Activated CD4-positive, alpha-beta T cell treated with anti-CD3 and anti-CD28 coated beads, Interleukin-2, amount 10 ng/mL, durations not matched to agents 24 days and 14 days (primary cell): ENCODE results near the gene ITGB3BP. TPM values are rescaled to one million over a fixed set of nuclear protein-coding genes. Genes with fewer than 3 reads are reported as not detected.
"Not testable (repeated sequence)": the region's sequence is repeated elsewhere in the genome, so short reads cannot be mapped to it uniquely, and the experiment has no call there.

Source experiments
- DNase-seq: peaks from one replicate; pipeline ENCODE4 v3.0.0; 2022
- H3K27ac Mint-ChIP-seq: one replicate; pipeline ENCODE4 v1.8.0; 2022; ENCODE audit warnings: mild to moderate bottlenecking, mixed read lengths
- H3K27me3 Mint-ChIP-seq: one replicate; pipeline ENCODE4 v1.8.0; 2022; ENCODE audit warnings: mixed read lengths
- H3K36me3 Mint-ChIP-seq: one replicate; pipeline ENCODE4 v1.8.0; 2022; ENCODE audit warnings: low read depth, mild to moderate bottlenecking, mixed read lengths
- H3K4me1 Mint-ChIP-seq: one replicate; pipeline ENCODE4 v1.8.0; 2021; ENCODE audit warnings: mixed read lengths
- H3K4me3 Mint-ChIP-seq: one replicate; pipeline ENCODE4 v1.8.0; 2022; ENCODE audit warnings: mild to moderate bottlenecking, moderate library complexity, mixed read lengths
- H3K9me3 Mint-ChIP-seq: one replicate; pipeline ENCODE4 v1.8.0; 2021; ENCODE audit warnings: mixed read lengths
- intact Hi-C: fragments of 100-400 bp; cut with micrococcal nuclease; formaldehyde crosslinking; loops from one replicate; pipeline ENCODE4 v1.15.1; 2023
- total RNA-seq: library from RNA; stranded (reverse); gene quantifications from 2 replicates; pipeline ENCODE4 v1.2.3, GENCODE V29; 2022

ITGB3BP gene
- total RNA-seq, 1 donor from 2014 or later, result 53.4 TPM

DNA sequence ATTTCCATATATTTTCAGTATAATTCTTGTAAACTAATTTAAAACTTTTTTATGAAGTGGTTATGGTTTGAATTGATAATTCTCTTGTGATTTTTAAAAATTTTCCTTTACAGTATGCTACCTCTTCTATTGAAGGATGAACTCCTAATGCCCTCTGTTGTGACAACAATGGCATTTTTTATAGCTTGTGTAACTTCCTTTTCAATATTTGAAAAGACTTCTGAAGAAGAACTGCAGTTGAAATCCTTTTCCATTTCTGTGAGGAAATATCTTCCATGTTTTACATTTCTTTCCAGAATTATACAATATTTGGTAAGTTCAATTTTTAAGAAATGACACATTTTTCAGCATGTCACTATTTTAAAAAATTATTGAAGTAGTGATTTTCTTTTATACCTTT lies 94.2 kb downstream of the ITGB3BP start:
- Mint-ChIP-seq H3K4me1 (no peaks in the 10 kb centered on the region), H3K27me3 (no peaks in the 10 kb centered on the region), H3K9me3 (peaks cover 6% of the 10 kb centered on the region), H3K36me3 (peaks cover 21% of the 10 kb centered on the region), H3K4me3 (no peak overlapping the region), H3K27ac (no peak overlapping the region)
- intact Hi-C loops, result loop anchor here (2.0 kb wide), 1 partner anchor 18 kb away; no protein-coding TSS in a partner anchor
- DNase-seq, result no peak

- no peak overlapping the region for H3K4me3 Mint-ChIP-seq
- no peak overlapping the region for H3K27ac Mint-ChIP-seq
- H3K36me3 Mint-ChIP-seq, result peaks cover 20% of the 10 kb centered on the region
- intact Hi-C loops, result no loop called here
- no peaks in the 10 kb centered on the region for H3K27me3 Mint-ChIP-seq
- no peaks in the 10 kb centered on the region for H3K4me1 Mint-ChIP-seq
- no peak for DNase-seq
- no peaks in the 10 kb centered on the region for H3K9me3 Mint-ChIP-seq
These were observed 99.4 kb downstream of the ITGB3BP start for GRCh38 chr1:63423649-63424048.

DNA sequence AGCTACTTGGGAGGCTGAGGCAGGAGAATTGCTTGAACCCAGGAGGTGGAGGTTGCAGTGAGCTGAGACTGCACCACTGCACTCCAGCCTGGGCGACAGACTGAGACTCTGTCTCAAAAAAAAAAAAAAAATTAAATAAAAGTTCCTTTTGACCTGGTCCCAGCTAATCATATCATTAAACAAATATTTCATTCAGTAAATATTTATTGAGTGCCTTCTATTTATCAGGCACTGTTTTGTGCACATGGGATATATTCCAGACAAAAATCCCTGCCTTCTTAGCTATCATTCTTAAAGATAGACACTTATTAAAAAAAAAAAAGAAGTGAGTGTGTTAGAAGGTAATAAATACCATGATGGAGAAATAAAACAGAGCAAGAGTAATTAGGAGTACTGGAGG lies 102.3 kb downstream of the ITGB3BP start:
- H3K27me3 Mint-ChIP-seq, H3K4me1 Mint-ChIP-seq, H3K4me3 Mint-ChIP-seq, intact Hi-C loops, H3K27ac Mint-ChIP-seq, H3K9me3 Mint-ChIP-seq, DNase-seq: not testable (repeated sequence)
- peaks cover 18% of the 10 kb centered on the region for H3K36me3 Mint-ChIP-seq

DNA sequence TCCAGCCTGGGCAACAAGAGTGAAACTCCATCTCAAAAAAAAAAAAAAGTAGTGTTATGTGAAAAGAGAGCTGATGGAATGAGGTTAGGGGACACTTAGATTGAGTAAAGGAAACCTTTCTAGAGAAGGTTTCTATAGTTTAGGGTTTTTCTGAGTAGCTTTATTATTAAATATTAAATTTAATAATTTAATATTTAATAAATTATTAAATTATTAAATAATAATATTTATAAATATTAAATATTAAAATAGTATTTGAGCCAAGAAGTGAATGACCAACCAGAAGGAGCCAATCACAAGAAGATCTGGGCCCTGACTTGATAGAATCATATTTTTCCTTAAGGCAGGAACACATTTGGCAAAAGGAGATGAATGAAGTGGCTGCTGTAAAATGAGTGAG lies 104.9 kb downstream of the ITGB3BP start:
- H3K4me1 Mint-ChIP-seq, result no peaks in the 10 kb centered on the region
- H3K27ac Mint-ChIP-seq, result no peak overlapping the region
- H3K27me3 Mint-ChIP-seq, result no peaks in the 10 kb centered on the region
- H3K36me3 Mint-ChIP-seq, result peaks cover 21% of the 10 kb centered on the region
- no peak for DNase-seq
- intact Hi-C loops, result no loop called here
- no peak overlapping the region for H3K4me3 Mint-ChIP-seq
- no peaks in the 10 kb centered on the region for H3K9me3 Mint-ChIP-seq

- H3K27ac Mint-ChIP-seq, result no peak overlapping the region
- DNase-seq, result peak; percentile 40
- no peaks in the 10 kb centered on the region for H3K4me1 Mint-ChIP-seq
- no peaks in the 10 kb centered on the region for H3K27me3 Mint-ChIP-seq
- H3K36me3 Mint-ChIP-seq, result peaks cover 18% of the 10 kb centered on the region
- H3K4me3 Mint-ChIP-seq, result no peak overlapping the region
- H3K9me3 Mint-ChIP-seq, result no peaks in the 10 kb centered on the region
- intact Hi-C loops, result no loop called here
These were observed 108.2 kb downstream of the ITGB3BP start for GRCh38 chr1:63414691-63415365.

DNA sequence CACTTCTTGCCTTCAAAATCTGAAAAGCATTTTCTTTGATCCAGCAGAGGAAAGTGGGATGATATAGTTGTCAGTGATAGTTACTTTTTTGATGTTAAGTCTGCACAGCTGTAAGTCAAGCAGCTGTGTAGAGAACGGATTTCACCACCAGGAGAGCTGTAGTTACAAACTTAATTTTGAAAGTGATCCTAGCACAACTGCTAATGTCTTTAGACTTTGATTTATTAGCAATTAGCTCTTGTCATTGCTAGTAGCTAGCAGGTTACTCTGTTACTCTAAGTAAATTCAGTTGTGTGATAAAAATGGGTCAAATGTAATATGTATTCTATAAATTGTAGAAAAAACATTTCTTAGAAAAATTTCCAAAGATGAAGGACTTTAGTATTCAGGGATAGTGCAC lies 109.6 kb downstream of the ITGB3BP start:
- Mint-ChIP-seq H3K27ac (no peak overlapping the region), H3K27me3 (no peaks in the 10 kb centered on the region), H3K36me3 (peaks cover 14% of the 10 kb centered on the region), H3K4me1 (no peaks in the 10 kb centered on the region), H3K4me3 (no peak overlapping the region), H3K9me3 (no peaks in the 10 kb centered on the region)
- no peak for DNase-seq
- intact Hi-C loops, result no loop called here

- Mint-ChIP-seq H3K9me3 (no peaks in the 10 kb centered on the region), H3K27ac (no peak overlapping the region), H3K4me3 (no peak overlapping the region), H3K36me3 (peaks cover 19% of the 10 kb centered on the region), H3K4me1 (no peaks in the 10 kb centered on the region), H3K27me3 (no peaks in the 10 kb centered on the region)
- intact Hi-C loops, result loop anchor here (2.0 kb wide), 1 partner anchor 18 kb away; no protein-coding TSS in a partner anchor
- DNase-seq, result no peak
These were observed 112.0 kb downstream of the ITGB3BP start for GRCh38 chr1:63411066-63411465.

GRCh38 chr1:63408331-63408730 lies 114.7 kb downstream of the ITGB3BP start:
- H3K4me1 Mint-ChIP-seq, result no peaks in the 10 kb centered on the region
- intact Hi-C loops, result no loop called here
- no peaks in the 10 kb centered on the region for H3K27me3 Mint-ChIP-seq
- DNase-seq, result no peak
- no peak overlapping the region for H3K27ac Mint-ChIP-seq
- H3K9me3 Mint-ChIP-seq, result no peaks in the 10 kb centered on the region
- peaks cover 27% of the 10 kb centered on the region for H3K36me3 Mint-ChIP-seq
- no peak overlapping the region for H3K4me3 Mint-ChIP-seq

GRCh38 chr1:63407002-63407401 lies 116.0 kb downstream of the ITGB3BP start:
- Mint-ChIP-seq H3K4me1 (no peaks in the 10 kb centered on the region), H3K9me3 (no peaks in the 10 kb centered on the region), H3K27ac (no peak overlapping the region), H3K27me3 (no peaks in the 10 kb centered on the region), H3K4me3 (no peak overlapping the region), H3K36me3 (peaks cover 25% of the 10 kb centered on the region)
- intact Hi-C loops, result no loop called here
- DNase-seq, result no peak

DNA sequence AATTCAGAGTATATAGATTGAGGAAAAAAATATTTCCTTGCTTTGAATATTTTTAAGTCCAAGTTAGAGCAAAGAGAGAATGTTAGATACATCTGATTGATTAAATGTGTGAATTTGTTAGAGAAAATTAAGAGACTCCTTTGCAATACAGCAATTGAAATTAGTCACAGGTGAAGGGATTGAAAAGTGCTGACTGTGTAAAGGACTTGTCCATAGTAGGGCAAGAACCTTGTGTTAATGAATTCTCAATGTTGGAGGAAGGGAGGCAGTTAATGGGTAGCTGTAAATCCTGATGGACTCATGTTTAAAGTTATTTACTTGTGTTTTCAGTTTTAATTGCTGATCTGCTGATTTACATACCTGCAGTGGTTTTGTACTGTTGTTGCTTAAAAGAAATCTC lies 117.0 kb downstream of the ITGB3BP start:
- no peak overlapping the region for H3K27ac Mint-ChIP-seq
- DNase-seq, result no peak
- no peaks in the 10 kb centered on the region for H3K4me1 Mint-ChIP-seq
- peaks cover 20% of the 10 kb centered on the region for H3K36me3 Mint-ChIP-seq
- no peaks in the 10 kb centered on the region for H3K9me3 Mint-ChIP-seq
- intact Hi-C loops, result no loop called here
- H3K4me3 Mint-ChIP-seq, result no peak overlapping the region
- no peaks in the 10 kb centered on the region for H3K27me3 Mint-ChIP-seq

DNA sequence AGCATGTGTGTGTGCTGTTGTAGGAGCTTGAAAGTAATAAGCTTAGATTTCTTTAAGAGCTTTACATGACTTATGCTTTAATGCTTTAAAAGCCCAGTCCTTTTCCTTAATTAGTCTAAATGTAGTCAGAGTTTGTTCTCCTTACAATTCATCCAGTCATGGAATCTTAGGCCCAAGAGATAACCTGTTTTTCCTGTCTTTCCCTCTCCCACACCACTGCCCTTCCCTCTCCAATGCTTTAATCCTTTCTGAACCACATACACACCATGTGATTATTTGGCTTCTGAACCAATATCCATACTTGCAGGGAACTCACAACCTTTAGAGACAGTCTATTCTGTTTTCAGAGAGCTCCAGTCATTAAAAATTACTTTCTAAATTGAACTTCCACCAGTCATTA lies 118.0 kb downstream of the ITGB3BP start:
- Mint-ChIP-seq H3K4me3 (no peak overlapping the region), H3K4me1 (no peaks in the 10 kb centered on the region), H3K27ac (no peak overlapping the region), H3K27me3 (no peaks in the 10 kb centered on the region), H3K9me3 (no peaks in the 10 kb centered on the region), H3K36me3 (peaks cover 20% of the 10 kb centered on the region)
- intact Hi-C loops, result no loop called here
- no peak for DNase-seq

- intact Hi-C loops, result no loop called here
- DNase-seq, result no peak
- Mint-ChIP-seq H3K36me3 (peaks cover 26% of the 10 kb centered on the region), H3K4me1 (no peaks in the 10 kb centered on the region), H3K4me3 (no peak overlapping the region), H3K27me3 (no peaks in the 10 kb centered on the region), H3K9me3 (no peaks in the 10 kb centered on the region), H3K27ac (no peak overlapping the region)
These were observed 119.6 kb downstream of the ITGB3BP start for GRCh38 chr1:63403386-63403785.

DNA sequence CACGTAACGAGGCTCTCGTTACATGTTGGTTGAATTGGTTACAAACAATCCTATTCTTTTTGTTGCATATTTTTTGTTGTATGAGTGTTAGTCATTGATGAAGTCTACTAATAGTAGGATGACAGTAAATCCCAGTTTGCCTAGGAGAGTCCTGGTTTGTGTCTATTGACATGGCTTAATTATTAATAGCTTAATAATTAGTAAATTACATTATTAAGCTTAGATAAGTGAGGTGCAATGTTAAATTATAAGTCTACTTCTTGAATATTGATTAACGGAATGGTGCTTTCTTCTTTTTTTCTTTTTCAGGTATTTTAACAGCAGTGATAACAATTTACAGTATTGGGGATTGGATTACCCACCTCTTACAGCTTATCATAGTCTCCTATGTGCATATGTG lies 121.1 kb downstream of the ITGB3BP start:
- peaks cover 27% of the 10 kb centered on the region for H3K36me3 Mint-ChIP-seq
- no peaks in the 10 kb centered on the region for H3K4me1 Mint-ChIP-seq
- DNase-seq, result no peak
- intact Hi-C loops, result no loop called here
- H3K27ac Mint-ChIP-seq, result no peak overlapping the region
- no peaks in the 10 kb centered on the region for H3K27me3 Mint-ChIP-seq
- H3K4me3 Mint-ChIP-seq, result no peak overlapping the region
- H3K9me3 Mint-ChIP-seq, result no peaks in the 10 kb centered on the region
